GM19324 (cell line): ENCODE data around the gene ST7L.

Experiments
- ATAC-seq: cut with Tn5 transposase; IDR thresholded peaks from one replicate; pipeline ENCODE4 v1.9.1; 2021; ENCODE audit warnings: mild to moderate bottlenecking, moderate library complexity; ENCODE audit not compliant: unreplicated experiment, low FRiP score

Gene ST7L

DNA sequence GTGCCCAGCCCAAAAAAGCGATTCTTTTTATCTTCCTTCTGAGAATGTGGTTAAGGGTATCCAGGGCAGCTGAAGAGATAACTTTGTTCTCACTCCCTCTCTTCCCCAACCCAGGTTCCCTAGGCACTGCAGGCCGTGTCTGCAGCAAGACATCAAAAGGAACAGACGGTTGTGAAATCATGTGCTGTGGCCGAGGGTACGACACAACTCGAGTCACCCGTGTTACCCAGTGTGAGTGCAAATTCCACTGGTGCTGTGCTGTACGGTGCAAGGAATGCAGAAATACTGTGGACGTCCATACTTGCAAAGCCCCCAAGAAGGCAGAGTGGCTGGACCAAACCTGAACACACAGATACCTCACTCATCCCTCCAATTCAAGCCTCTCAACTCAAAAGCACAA, 98.8 kb downstream of the ST7L start:
- no peak for ATAC-seq

DNA sequence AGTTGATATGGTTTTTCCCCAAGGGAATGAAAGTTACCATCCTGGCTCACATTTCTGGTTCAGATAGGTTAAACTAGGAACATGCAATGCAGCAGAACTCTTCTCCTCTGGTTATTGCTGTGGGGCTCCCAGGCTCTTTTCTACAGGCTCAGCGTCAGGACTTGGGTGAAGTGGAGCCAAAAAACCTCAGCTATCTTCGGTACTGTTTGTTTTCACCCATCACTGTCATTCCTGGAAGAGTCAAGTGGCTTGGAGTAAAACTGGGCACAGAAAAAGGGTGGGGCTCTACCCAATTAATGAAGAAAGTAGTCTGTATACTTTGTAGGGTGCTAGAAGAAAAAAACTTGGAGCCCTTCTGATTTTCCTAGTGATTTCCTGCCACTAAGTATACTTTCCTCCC, 100.8 kb downstream of the ST7L start:
- ATAC-seq: no peak

DNA sequence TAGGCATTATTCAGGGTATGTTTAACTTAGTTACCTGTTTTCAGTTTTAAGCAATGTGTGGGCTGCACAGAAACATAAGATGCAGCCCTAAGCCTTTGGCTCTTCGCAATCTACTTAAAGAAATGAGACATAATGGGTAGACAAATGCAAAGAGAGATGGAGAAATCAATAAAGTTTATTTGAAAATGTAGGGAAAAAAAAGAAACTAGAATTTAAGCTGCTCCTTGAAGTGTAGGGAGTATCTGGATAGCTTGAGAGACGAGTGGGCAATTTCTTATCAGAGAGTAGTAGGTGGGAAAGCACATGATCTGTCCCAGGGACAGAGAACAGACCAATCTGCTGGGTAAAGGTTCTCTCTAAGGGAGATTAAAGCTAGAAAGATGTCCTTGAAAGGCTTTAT, 101.3 kb downstream of the ST7L start:
- no peak for ATAC-seq

DNA sequence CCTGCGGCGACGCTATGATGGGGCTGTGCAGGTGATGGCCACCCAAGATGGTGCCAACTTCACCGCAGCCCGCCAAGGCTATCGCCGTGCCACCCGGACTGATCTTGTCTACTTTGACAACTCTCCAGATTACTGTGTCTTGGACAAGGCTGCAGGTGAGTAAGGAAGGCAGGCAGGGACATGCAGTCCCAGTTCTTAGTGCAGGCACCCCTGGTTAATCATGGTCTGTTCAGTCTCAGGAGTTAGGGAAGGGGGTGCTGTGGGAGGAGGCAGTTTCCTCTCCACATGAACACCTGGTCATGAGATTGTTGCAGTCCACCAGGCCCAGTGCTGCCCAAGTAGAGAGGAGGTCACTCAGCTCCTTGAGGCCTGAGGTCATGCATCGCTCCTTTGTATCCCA, 101.7 kb downstream of the ST7L start:
- no peak for ATAC-seq

DNA sequence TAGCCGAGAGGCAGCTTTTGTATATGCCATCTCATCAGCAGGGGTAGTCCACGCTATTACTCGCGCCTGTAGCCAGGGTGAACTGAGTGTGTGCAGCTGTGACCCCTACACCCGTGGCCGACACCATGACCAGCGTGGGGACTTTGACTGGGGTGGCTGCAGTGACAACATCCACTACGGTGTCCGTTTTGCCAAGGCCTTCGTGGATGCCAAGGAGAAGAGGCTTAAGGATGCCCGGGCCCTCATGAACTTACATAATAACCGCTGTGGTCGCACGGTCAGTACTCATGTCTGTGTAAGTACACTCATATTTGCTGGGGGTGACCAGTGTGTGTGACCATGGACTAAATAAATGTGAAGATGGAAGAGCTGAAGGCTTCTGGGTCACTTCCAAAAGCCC, 102.8 kb downstream of the ST7L start:
- ATAC-seq: no peak

DNA sequence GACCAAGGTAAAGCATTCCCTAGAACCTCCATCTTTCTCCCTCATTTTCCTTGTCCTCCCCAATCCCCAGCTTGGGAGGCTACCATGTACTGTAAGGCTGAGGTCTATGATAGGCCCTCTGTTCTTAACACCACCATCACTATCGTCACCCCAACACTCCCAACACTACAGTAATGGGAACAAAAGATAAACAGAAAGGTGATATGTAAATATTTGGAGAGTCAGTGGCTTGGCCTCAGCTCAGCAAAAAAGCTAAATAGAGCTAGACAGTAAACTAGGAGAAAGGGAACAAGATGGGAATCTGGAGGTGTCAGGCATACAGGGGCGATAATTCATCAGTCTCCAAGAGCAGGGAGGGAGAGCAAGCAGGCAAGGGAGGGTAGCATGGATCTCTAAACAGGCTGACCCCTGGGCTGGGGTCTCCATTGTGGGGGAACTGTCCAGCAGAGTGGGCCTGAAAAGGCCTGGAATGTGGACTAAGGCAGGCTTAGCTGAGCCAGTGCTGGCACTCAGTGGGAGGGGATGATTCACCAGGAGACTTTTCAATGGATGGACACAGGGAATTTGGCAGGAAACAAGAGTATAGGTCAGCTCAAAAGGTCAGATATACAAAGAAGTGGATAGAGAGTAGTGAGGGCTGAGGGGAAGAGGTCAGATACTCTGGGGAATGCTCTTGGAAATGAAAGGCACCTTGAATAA, 103.5 kb downstream of the ST7L start:
- ATAC-seq: no peak

DNA sequence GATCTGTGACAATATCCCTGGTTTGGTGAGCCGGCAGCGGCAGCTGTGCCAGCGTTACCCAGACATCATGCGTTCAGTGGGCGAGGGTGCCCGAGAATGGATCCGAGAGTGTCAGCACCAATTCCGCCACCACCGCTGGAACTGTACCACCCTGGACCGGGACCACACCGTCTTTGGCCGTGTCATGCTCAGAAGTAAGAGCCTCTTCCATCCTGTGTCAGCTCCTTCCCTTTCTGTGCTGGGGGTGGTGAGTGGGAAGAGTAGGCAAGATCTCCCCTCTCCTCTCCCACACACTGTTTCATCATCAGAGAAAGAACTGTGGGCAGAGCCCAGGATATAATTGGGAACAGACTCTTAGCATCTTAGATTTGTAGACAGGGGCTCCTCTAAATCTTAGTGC, 104.0 kb downstream of the ST7L start:
- no peak for ATAC-seq

DNA sequence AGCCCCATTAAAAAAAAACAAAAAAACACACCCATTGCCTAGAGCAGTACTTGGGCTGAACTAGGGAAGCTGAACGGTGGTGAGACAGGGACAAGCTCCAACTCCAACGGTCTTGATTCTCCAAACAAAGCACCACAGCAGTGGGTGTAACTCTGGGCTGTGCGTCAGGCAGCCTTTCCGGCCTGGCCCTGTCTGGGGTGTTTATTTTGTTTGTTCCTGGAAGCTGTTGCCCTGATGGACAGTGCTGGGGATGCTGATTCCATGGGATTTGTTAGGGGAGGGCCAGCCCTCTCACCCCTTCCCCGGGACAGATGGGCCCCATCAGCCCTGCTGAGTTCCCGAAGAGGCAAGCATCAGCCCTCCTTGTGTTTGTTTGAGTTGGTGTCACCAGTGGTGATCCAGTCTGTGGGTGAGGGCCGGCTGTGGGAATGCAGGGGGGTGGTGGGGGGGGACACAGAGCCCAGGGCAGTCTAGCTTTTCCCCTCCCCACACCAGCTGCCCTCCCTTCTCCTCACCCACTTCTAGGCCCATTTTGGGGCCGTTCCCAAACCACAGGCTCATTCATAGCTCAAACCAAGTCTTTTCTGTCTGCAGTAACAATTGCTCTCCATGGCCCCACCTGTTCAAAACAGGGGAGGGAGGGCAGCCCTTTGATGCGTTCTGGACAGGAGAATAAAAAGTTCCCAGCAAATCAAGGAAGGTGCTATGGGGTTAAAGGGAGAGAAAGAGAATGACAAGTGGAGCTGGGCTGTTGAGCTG, 105.7 kb downstream of the ST7L start:
- ATAC-seq: no peak

DNA sequence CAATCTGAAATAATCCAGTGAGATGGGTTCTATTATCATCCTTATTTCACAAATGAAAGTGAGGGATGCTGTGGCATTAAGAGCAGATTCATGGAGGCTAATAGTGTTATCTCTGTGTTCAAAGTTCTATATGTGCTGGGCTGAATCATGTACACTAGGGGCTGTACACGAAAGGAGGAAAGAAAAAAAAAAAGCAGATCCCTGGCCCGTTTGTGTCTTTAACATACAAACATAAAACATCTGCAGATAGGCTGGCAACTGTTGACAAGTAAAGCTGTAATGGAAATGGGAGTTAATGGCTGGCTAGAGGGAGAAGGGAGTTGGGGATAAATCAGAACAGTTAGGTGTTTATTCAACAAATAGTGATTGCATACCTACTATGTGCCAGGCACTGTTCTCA, 107.0 kb downstream of the ST7L start:
- no peak for ATAC-seq

DNA sequence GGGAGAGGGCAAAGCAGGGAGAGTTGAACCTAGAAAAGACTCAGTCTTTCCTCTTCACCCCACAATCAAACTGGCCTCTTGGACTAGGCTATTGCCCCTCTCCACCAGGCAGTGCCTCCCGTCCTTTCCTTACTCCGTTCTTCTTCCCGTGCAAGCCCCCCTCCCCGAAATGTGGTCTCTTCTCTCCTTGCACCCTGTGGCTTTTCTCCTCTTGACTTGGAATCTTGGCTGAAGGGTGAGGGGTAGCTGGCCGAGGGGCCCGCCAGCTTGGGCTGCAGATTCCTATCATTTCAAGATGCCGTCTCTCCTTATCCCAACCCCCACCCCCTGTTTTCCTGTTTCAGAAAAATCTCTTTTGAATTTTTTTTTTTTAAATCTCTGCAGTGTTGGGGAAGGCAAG, 108.6 kb downstream of the ST7L start:
- ATAC-seq: no peak

DNA sequence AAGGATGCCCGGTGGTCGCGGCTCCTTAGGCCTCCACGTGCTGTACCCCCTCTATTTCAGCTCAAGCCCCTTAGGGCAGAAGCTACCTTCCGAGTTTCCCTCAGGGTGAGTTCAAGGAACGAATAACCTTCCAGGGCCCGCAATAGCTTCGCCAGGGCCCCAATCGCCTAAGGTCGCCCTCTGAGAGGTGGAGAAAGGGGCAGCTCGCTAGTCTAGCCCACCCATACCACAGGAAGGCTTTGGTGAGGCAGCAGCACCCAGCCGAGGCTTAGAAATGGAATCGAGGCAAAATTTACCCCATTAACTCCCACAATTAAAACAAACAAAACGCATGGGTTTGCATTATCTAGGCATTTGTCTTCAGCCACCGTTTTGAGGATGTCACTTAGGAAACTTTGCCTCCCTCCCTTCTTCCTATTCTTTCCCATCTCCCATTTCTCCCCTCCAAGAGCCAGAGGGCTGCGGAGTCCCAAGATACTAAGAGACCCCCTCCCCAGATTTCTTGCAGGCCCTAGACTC, 109.2 kb downstream of the ST7L start:
- no peak for ATAC-seq

DNA sequence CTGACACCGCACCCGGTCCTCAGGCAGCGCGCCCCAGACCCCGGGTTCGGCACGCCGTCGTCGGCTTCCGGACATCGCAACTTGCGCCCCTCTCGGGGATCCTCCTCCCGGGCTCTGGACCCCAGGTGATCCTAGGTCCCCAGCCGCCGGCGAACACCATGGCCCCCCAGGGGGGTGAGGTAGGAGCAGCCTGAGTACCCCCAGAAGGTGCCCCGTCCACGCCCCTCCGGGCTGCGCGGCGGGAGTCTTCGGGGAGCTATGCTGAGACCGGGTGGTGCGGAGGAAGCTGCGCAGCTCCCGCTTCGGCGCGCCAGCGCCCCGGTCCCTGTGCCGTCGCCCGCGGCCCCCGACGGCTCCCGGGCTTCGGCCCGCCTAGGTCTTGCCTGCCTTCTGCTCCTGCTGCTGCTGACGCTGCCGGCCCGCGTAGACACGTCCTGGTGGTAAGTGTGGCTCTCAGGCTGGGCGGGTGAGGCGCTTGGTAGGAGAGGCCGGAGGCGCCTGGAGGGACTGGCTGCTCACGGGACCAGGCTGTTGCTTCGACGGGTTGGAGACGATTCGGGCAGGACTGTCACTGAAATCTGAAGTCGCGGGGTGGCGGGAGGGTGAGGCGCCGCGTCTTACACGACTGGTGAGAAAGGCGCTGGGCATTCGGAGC, 109.8 kb downstream of the ST7L start:
- no peak for ATAC-seq

DNA sequence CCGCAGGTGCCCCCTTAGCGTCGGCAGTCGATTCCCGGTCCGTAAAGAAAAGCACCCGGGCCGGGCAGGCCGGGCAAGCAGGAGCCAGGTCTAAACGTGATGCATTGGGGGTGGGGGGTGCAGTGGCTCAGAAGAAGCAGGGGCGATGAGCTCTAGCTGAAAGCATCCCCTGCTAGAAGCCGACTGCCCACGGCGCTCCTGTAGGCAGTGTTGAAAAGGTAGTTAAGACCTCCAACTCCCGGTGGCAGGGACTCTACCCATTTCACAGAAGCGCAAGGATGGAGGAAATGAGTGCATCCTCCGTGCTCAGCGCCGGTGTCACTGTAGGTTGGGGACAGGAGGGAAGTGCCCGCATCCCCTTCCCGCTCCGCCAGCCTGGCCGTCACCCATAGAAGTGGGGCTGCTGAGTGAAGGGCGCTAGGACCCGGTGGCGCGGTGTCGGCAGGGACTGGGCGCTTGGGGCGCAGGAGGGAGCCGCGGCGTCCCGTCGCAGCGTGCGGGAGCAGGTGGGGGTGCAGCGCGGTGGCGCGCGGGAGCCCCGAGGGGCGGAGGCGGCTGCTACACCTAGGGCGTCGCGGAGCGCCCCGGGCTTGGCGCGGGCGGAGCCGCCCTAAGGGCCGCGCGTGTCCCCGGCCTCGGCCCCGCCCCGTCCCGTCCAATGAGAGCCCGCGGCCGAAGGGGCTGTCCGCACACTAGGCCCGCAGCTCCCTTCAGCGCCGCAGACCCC, 110.5 kb downstream of the ST7L start, which contains the start of gene WNT2B:
WNT2B (plus strand) TSS at position 688 of the 727 bp plus-strand sequence. CDS start 298 bp downstream, outside the sequence.
- no peak for ATAC-seq

DNA sequence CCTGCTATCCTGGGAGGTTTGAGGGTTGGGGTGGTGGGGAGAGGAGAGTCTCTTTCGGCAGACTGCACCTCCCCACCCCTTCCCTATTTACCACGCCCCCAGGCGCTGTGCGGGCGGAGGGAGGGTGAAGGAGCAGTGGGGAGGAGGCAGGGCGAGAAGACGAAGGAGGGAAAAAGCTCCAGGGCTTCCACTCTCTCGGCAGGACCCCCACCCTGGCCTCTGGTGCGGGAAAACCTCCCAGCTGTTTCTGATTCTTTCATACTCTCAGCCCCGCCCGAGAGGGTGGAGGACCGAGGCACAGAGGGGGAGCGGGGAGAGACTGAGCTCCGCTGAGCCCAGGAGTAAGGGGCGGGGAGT, 111.0 kb downstream of the ST7L start:
- ATAC-seq: no peak

DNA sequence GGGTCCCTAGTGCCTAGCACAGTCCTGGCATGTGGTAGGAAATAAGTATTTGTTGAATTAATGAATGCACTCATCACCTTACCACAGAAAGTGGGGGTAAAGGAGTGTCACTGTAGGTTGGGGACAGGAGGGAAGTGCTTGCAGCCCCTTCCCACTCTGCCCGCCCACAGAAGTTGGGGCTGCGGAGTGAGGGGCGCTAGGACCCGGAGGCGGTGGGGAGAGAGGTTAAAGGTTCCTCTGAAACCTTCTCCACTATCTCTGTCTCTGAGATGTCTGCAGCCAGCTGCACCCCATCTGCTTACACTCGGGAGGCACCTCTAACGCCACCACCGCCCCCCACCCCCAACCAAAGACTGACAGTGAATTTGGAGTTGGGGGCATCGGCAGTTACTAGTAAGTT, 111.6 kb downstream of the ST7L start:
- no peak for ATAC-seq

DNA sequence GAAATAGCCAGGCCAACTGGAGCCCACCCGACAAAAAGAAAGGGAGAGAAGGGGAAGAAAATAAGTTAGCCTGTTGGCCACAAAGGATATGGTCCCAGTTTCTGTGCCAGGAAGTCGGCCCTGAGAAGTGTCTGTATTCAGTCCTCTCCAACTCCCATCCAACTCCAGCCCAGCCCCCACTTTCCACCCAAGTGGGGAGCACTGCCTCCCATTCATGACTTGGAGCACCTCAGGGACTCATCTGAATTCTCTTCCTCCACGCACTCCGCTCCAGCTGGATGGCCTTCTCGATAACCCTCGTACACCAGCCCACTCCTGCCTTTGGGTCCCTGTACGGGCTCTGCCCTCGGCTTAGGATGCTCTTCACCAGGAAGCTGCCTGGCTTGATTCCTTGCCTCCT, 112.2 kb downstream of the ST7L start:
- no peak for ATAC-seq

DNA sequence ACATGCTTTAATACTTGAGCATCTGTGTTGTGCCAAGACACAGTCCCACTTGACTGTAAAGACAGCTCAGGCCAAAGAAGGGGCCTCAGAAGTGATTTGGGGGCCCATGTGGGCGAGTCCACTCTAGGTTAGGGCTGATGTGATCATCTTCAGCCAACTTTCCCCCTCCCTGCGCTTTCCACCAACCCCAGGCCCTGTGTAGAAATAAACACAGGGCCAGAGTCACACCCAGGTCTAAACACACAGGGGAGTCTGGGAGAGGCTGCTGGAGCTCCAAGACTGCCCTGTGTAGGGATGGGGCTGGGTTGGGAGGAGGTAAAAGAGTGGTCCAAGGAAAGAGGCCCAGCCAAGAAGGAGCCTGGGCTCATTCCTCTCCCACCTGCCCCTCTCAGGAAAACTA, 112.6 kb downstream of the ST7L start:
- ATAC-seq: no peak

DNA sequence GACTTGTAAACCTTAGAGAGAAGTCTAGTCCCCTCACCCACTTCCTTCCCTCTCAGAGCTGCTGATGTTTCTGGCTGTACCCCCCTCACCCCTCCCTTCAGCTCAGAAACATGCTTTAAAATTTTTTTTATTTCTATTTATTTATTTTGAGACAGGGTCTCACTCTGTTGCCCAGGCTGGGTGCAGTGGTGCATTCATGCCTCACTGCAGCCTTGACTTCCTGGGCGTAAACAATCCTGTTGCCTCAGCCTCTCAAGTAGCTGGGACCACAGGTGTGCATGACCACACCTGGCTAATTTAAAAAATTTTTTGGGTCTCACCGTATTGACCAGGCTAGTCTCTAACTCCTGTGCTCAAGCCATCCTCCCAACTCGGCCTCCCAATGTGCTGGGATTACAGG, 113.1 kb downstream of the ST7L start:
- no peak for ATAC-seq

DNA sequence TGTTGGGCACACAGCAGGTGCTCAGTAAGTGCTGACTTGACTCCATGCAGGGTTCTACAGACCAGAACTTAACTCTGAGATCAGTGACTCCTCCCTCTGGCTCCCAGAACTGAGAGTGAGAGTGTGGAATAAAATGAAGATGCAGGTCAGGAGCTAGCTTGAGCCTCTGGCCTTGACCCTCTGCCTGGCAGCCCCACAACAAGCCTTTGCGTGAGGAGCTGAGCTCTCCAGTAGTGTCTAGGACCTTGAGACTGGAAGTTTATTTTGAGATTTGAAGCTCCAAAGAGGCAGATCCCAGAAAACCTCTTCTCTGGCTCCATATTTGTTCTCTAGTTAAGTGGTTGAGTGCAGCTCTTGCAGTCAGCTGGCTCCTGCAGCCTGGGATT, 113.5 kb downstream of the ST7L start:
- ATAC-seq: no peak

DNA sequence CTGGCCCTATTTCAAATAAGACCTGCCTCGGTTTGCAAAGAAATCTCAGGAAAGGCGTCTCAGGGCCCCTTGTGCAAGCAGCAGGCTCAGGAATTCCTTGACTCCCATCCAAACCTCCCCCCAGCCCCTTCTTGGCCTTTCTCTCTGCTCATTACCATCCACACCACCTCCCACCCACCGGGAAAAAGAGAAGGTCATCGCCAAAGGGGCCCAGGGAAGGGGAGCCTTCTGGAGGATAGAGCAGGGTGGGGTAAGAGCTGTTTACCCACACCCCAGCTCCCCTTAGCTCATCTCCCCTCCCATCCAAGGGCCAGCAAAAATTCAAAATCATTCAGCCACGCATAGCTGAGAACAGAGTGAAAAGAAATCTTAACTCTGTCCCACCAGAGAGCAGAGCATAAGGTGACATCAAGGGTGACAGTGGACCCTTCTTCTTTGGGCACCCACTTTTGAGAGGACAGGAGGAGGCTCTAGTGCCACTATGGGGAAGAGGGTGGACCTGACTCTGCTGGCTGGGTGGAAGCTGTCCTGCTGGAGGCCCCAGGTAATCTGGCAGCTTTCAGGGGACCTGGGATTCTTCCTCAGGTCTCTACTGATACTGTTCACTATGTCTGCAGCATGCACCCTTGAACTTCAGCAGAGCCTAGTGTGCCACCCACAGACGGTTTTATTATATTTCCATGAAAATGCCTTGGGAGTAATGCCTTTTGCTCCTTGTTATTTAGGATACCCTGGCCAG, 114.1 kb downstream of the ST7L start:
- ATAC-seq: no peak
